ENCODE data around the gene CDK3. TPM values are rescaled to one million over a fixed set of nuclear protein-coding genes. Genes with fewer than 3 reads are reported as not detected.
A peak's percentile ranks its signal among the peaks of the same experiment; 100 is the strongest.

CDK3 gene
- total and polyA plus RNA-seq, 9 of the 15 experiments (the other 6 are each of a cell fraction or from before 2014, with no cell fraction given) = 0.55 to 8.2 (median 4.7) TPM

GRCh38 chr17:76014100-76014924 lies 13.7 kb downstream of the CDK3 start (continued):
- TF ChIP-seq HOMEZ (CRISPR knock-in tag; IDR thresholded peaks at IDR 0.05) (no peak), MLX (CRISPR knock-in tag; conservative IDR thresholded peaks at IDR 0.05) (no peak), E2F1 (CRISPR knock-in tag; IDR thresholded peaks at IDR 0.05) (no peak), MCM7 (IDR thresholded peaks at IDR 0.05) (no peak), BHLHE40 (IDR thresholded peaks at IDR 0.05; ENCODE audit: low read length) (peak; percentile 28; the same call in 1 of the 2 replicates), NFE2L1 (tag; IDR thresholded peaks at IDR 0.05; ENCODE audit: borderline replicate concordance, low read depth) (no peak), SPI1 (IDR thresholded peaks at IDR 0.05; ENCODE audit: borderline replicate concordance, low read depth, low read length) (no peak), ETV5 (CRISPR knock-in tag; IDR thresholded peaks at IDR 0.05; ENCODE audit: low read depth) (no peak), CTBP1 (IDR thresholded peaks at IDR 0.05; ENCODE audit: borderline replicate concordance) (peak; percentile 56; the same call in 1 of the 2 replicates), CREM (IDR thresholded peaks at IDR 0.05; ENCODE audit: low read depth) (peak; percentile 28; the same call in 1 of the 2 replicates), ZBTB33 (CRISPR knock-in tag; IDR thresholded peaks at IDR 0.05) (peak; percentile 35), BRF1 (IDR thresholded peaks at IDR 0.05; ENCODE audit: borderline replicate concordance, extremely low read depth, insufficient read length) (no peak), CHCHD3 (CRISPR knock-in tag; IDR thresholded peaks at IDR 0.05) (no peak), ZNF449 (CRISPR knock-in tag; IDR thresholded peaks at IDR 0.05) (no peak), ZFP36 (IDR thresholded peaks at IDR 0.05; ENCODE audit: low read depth, low read length, partially characterized antibody) (peak; percentile 69), FOXA3 (CRISPR knock-in tag; conservative IDR thresholded peaks at IDR 0.05 in 1 of 2, IDR thresholded peaks at IDR 0.05 in 1 of 2) (peak in 1 of 2 experiments; percentile 40; a peak in 1 of 4 replicates), RB1 (IDR thresholded peaks at IDR 0.05; ENCODE audit: low read depth) (peak; percentile 76; the same call in 1 of the 2 replicates), ZBTB12 (CRISPR knock-in tag; IDR thresholded peaks at IDR 0.05) (no peak)

Measured in K562 (cell line).